ENCODE measurements around the gene RMND5A.
A peak's percentile ranks its signal among the peaks of the same experiment; 100 is the strongest.
"Not testable (repeated sequence)": the region's sequence is repeated elsewhere in the genome, so short reads cannot be mapped to it uniquely, and the experiment has no call there.

Gene RMND5A

GRCh38 chr2:86719263-86719636 is 841 bp upstream of the RMND5A start:
- H3K27me3 ChIP-seq (ENCODE audit: control insufficient read depth, insufficient read depth, low read length); H3K9me3 ChIP-seq (replicated peaks; ENCODE audit: low read length); H3K4me1 ChIP-seq (ENCODE audit: control insufficient read depth, insufficient read depth, low read length); H3K36me3 ChIP-seq (ENCODE audit: insufficient read depth, low read length): not testable (repeated sequence)
- peak overlapping the region; percentile 69 for H3K4me3 ChIP-seq (ENCODE audit: low read length)
- peak overlapping the region; percentile 86 for H3K4me2 ChIP-seq (ENCODE audit: low read length)
- peak overlapping the region; percentile 81 for H3K9ac ChIP-seq (ENCODE audit: low read depth, low read length)

- H3K36me3 ChIP-seq (ENCODE audit: insufficient read depth, low read length); H3K4me1 ChIP-seq (ENCODE audit: control insufficient read depth, insufficient read depth, low read length); H3K27me3 ChIP-seq (ENCODE audit: control insufficient read depth, insufficient read depth, low read length); H3K9me3 ChIP-seq (replicated peaks; ENCODE audit: low read length): not testable (repeated sequence)
- Histone ChIP-seq H3K4me2 (ENCODE audit: low read length) (peak overlapping the region; percentile 86), H3K4me3 (ENCODE audit: low read length) (peak overlapping the region; percentile 75), H3K9ac (ENCODE audit: low read depth, low read length) (peak overlapping the region; percentile 81)
These were observed 639 bp downstream of the RMND5A start for GRCh38 chr2:86720540-86721320.

- H3K4me2 ChIP-seq (ENCODE audit: low read length); H3K9me3 ChIP-seq (replicated peaks; ENCODE audit: low read length); H3K4me3 ChIP-seq (ENCODE audit: low read length); H3K9ac ChIP-seq (ENCODE audit: low read depth, low read length); H3K27me3 ChIP-seq (ENCODE audit: control insufficient read depth, insufficient read depth, low read length); H3K36me3 ChIP-seq (ENCODE audit: insufficient read depth, low read length); H3K4me1 ChIP-seq (ENCODE audit: control insufficient read depth, insufficient read depth, low read length): not testable (repeated sequence)
These were observed 5.6 kb downstream of the RMND5A start for GRCh38 chr2:86725706-86726105.

- H3K4me2 ChIP-seq (ENCODE audit: low read length); H3K36me3 ChIP-seq (ENCODE audit: insufficient read depth, low read length); H3K4me1 ChIP-seq (ENCODE audit: control insufficient read depth, insufficient read depth, low read length); H3K9ac ChIP-seq (ENCODE audit: low read depth, low read length); H3K4me3 ChIP-seq (ENCODE audit: low read length); H3K27me3 ChIP-seq (ENCODE audit: control insufficient read depth, insufficient read depth, low read length); H3K9me3 ChIP-seq (replicated peaks; ENCODE audit: low read length): not testable (repeated sequence)
These were observed 12.0 kb downstream of the RMND5A start for GRCh38 chr2:86732040-86732525.

GRCh38 chr2:86732837-86733236 is 12.7 kb downstream of the RMND5A start:
- H3K27me3 ChIP-seq (ENCODE audit: control insufficient read depth, insufficient read depth, low read length); H3K4me1 ChIP-seq (ENCODE audit: control insufficient read depth, insufficient read depth, low read length); H3K9me3 ChIP-seq (replicated peaks; ENCODE audit: low read length); H3K4me2 ChIP-seq (ENCODE audit: low read length); H3K4me3 ChIP-seq (ENCODE audit: low read length); H3K9ac ChIP-seq (ENCODE audit: low read depth, low read length); H3K36me3 ChIP-seq (ENCODE audit: insufficient read depth, low read length): not testable (repeated sequence)

- not testable (repeated sequence) for H3K9ac ChIP-seq (ENCODE audit: low read depth, low read length); H3K36me3 ChIP-seq (ENCODE audit: insufficient read depth, low read length); H3K4me2 ChIP-seq (ENCODE audit: low read length); H3K27me3 ChIP-seq (ENCODE audit: control insufficient read depth, insufficient read depth, low read length); H3K9me3 ChIP-seq (replicated peaks; ENCODE audit: low read length); H3K4me1 ChIP-seq (ENCODE audit: control insufficient read depth, insufficient read depth, low read length); H3K4me3 ChIP-seq (ENCODE audit: low read length)
These were observed 13.4 kb downstream of the RMND5A start for GRCh38 chr2:86733528-86733927.

GRCh38 chr2:86734896-86735295 is 14.8 kb downstream of the RMND5A start:
- H3K4me1 ChIP-seq (ENCODE audit: control insufficient read depth, insufficient read depth, low read length); H3K9me3 ChIP-seq (replicated peaks; ENCODE audit: low read length); H3K9ac ChIP-seq (ENCODE audit: low read depth, low read length); H3K4me3 ChIP-seq (ENCODE audit: low read length); H3K36me3 ChIP-seq (ENCODE audit: insufficient read depth, low read length); H3K27me3 ChIP-seq (ENCODE audit: control insufficient read depth, insufficient read depth, low read length); H3K4me2 ChIP-seq (ENCODE audit: low read length): not testable (repeated sequence)

GRCh38 chr2:86739485-86739884 is 19.4 kb downstream of the RMND5A start:
- not testable (repeated sequence) for H3K9ac ChIP-seq (ENCODE audit: low read depth, low read length); H3K4me1 ChIP-seq (ENCODE audit: control insufficient read depth, insufficient read depth, low read length); H3K36me3 ChIP-seq (ENCODE audit: insufficient read depth, low read length); H3K4me2 ChIP-seq (ENCODE audit: low read length); H3K9me3 ChIP-seq (replicated peaks; ENCODE audit: low read length); H3K27me3 ChIP-seq (ENCODE audit: control insufficient read depth, insufficient read depth, low read length); H3K4me3 ChIP-seq (ENCODE audit: low read length)

GRCh38 chr2:86739889-86740288 is 19.8 kb downstream of the RMND5A start:
- H3K9me3 ChIP-seq (replicated peaks; ENCODE audit: low read length); H3K4me3 ChIP-seq (ENCODE audit: low read length); H3K4me2 ChIP-seq (ENCODE audit: low read length); H3K9ac ChIP-seq (ENCODE audit: low read depth, low read length); H3K36me3 ChIP-seq (ENCODE audit: insufficient read depth, low read length); H3K27me3 ChIP-seq (ENCODE audit: control insufficient read depth, insufficient read depth, low read length); H3K4me1 ChIP-seq (ENCODE audit: control insufficient read depth, insufficient read depth, low read length): not testable (repeated sequence)

- H3K9me3 ChIP-seq (replicated peaks; ENCODE audit: low read length); H3K36me3 ChIP-seq (ENCODE audit: insufficient read depth, low read length); H3K9ac ChIP-seq (ENCODE audit: low read depth, low read length); H3K4me2 ChIP-seq (ENCODE audit: low read length); H3K27me3 ChIP-seq (ENCODE audit: control insufficient read depth, insufficient read depth, low read length); H3K4me1 ChIP-seq (ENCODE audit: control insufficient read depth, insufficient read depth, low read length); H3K4me3 ChIP-seq (ENCODE audit: low read length): not testable (repeated sequence)
These were observed 21.9 kb downstream of the RMND5A start for GRCh38 chr2:86741889-86742498.

- H3K4me3 ChIP-seq (ENCODE audit: low read length), result no peak overlapping the region
- peaks cover 4% of the 10 kb centered on the region for H3K36me3 ChIP-seq (ENCODE audit: insufficient read depth, low read length)
- H3K4me2 ChIP-seq (ENCODE audit: low read length), result no peak overlapping the region
- no peaks in the 10 kb centered on the region for H3K9me3 ChIP-seq (replicated peaks; ENCODE audit: low read length)
- no peaks in the 10 kb centered on the region for H3K27me3 ChIP-seq (ENCODE audit: control insufficient read depth, insufficient read depth, low read length)
- no peak overlapping the region for H3K9ac ChIP-seq (ENCODE audit: low read depth, low read length)
- peaks cover 7% of the 10 kb centered on the region for H3K4me1 ChIP-seq (ENCODE audit: control insufficient read depth, insufficient read depth, low read length)
These were observed 24.1 kb downstream of the RMND5A start for GRCh38 chr2:86744152-86744551.

- Histone ChIP-seq H3K4me1 (ENCODE audit: control insufficient read depth, insufficient read depth, low read length) (peaks cover 7% of the 10 kb centered on the region), H3K4me3 (ENCODE audit: low read length) (no peak overlapping the region), H3K9me3 (replicated peaks; ENCODE audit: low read length) (no peaks in the 10 kb centered on the region), H3K4me2 (ENCODE audit: low read length) (no peak overlapping the region), H3K36me3 (ENCODE audit: insufficient read depth, low read length) (peaks cover 4% of the 10 kb centered on the region), H3K9ac (ENCODE audit: low read depth, low read length) (no peak overlapping the region), H3K27me3 (ENCODE audit: control insufficient read depth, insufficient read depth, low read length) (no peaks in the 10 kb centered on the region)
These were observed 26.8 kb downstream of the RMND5A start for GRCh38 chr2:86746939-86747338.

All from skeletal muscle satellite cell (primary cell).